ENCODE data around the gene MECR. TPM values are rescaled to one million over a fixed set of nuclear protein-coding genes. Genes with fewer than 3 reads are reported as not detected.

MECR gene
- total RNA-seq, 5 donors from 2014 or later (not counting 1 experiment from before 2014, with no cell fraction given): 9.5 to 17.8 (median 17.3) TPM

GRCh38 chr1:29256979-29257804 lies 26.5 kb upstream of the MECR start:
- Mint-ChIP-seq H3K27ac (no peak overlapping the region), H3K4me1 (peaks cover 5 to 11% (median 6%) of the 10 kb centered on the region in 3 donors), H3K27me3 (peaks cover 28 to 44% of the 10 kb centered on the region in 2 donors), H3K4me3 (no peak overlapping the region), H3K9me3 (no peaks in the 10 kb centered on the region), H3K36me3 (no peaks in the 10 kb centered on the region)
- ChIA-PET CTCF (no interaction called here), POLR2A (no interaction called here)
- peaks cover 3 to 51% of the 10 kb centered on the region in 2 experiments for H3K27me3 ChIP-seq (replicated peaks in 1 of 2; ENCODE audit: control insufficient read depth in 2 of 2, extremely low read depth in 1 of 2, insufficient read depth in 2 of 2, low read length in 1 of 2)
- no peaks in the 10 kb centered on the region for H3K36me3 ChIP-seq (ENCODE audit: control insufficient read depth in 2 of 2, extremely low read depth in 1 of 2, insufficient read depth in 1 of 2, low read length in 1 of 2)
- DNase-seq (no peak), ATAC-seq (replicated peaks in 1 of 4) (no peak)
- H3K9me3 ChIP-seq: no peaks in the 10 kb centered on the region
- no peak overlapping the region for H3K4me3 ChIP-seq (ENCODE audit: control insufficient read depth in 1 of 2, extremely low read depth in 1 of 2, low read length in 1 of 2)
- 67% methylated on average over 7 of the region's 11 CpGs for WGBS (ENCODE audit: insufficient coverage)
- H3K27ac ChIP-seq (ENCODE audit: low read length): no peak overlapping the region
- H3K4me1 ChIP-seq (ENCODE audit: control insufficient read depth in 1 of 2, extremely low read depth in 1 of 2, insufficient read depth in 2 of 2, low read length in 2 of 2): peaks cover 0 to 16% of the 10 kb centered on the region in 2 experiments

- POLR2A ChIA-PET: no interaction called here
These were observed 25.7 kb upstream of the MECR start for GRCh38 chr1:29256394-29256793.

GRCh38 chr1:29255134-29255666 lies 24.5 kb upstream of the MECR start:
- CTCF ChIA-PET: no interaction called here
- Histone ChIP-seq H3K27me3 (replicated peaks in 1 of 2; ENCODE audit: control insufficient read depth in 2 of 2, extremely low read depth in 1 of 2, insufficient read depth in 2 of 2, low read length in 1 of 2) (peaks cover 0 to 52% of the 10 kb centered on the region in 2 experiments), H3K4me3 (ENCODE audit: control insufficient read depth in 1 of 2, extremely low read depth in 1 of 2, low read length in 1 of 2) (no peak overlapping the region), H3K36me3 (ENCODE audit: control insufficient read depth in 2 of 2, extremely low read depth in 1 of 2, insufficient read depth in 1 of 2, low read length in 1 of 2) (no peaks in the 10 kb centered on the region), H3K27ac (ENCODE audit: low read length) (no peak overlapping the region), H3K4me1 (ENCODE audit: control insufficient read depth in 1 of 2, extremely low read depth in 1 of 2, insufficient read depth in 2 of 2, low read length in 2 of 2) (peaks cover 0 to 12% of the 10 kb centered on the region in 2 experiments), H3K9me3 (no peaks in the 10 kb centered on the region)
- DNase-seq (no peak), ATAC-seq (replicated peaks in 1 of 4) (no peak)
- POLR2A ChIA-PET: no interaction called here
- WGBS (ENCODE audit: insufficient coverage): 77% methylated on average over 10 of the region's 10 CpGs
- peaks cover 2 to 4% (median 2%) of the 10 kb centered on the region in 3 donors for H3K4me1 Mint-ChIP-seq
- peaks cover 12 to 26% of the 10 kb centered on the region in 2 donors for H3K27me3 Mint-ChIP-seq
- no peak overlapping the region for H3K4me3 Mint-ChIP-seq
- H3K9me3 Mint-ChIP-seq: no peaks in the 10 kb centered on the region
- H3K27ac Mint-ChIP-seq: no peak overlapping the region
- H3K36me3 Mint-ChIP-seq: no peaks in the 10 kb centered on the region

More at GRCh38 chr1:29256394-29256793, 25.7 kb upstream of the MECR start:
- no peak overlapping the region for H3K4me3 Mint-ChIP-seq
- no peak overlapping the region for H3K27ac Mint-ChIP-seq
- WGBS (ENCODE audit: insufficient coverage): 80% methylated on average over 2 of the region's 5 CpGs
- H3K27me3 Mint-ChIP-seq: peaks cover 24 to 36% of the 10 kb centered on the region in 2 donors
- no peak for DNase-seq
- peaks cover 5 to 11% (median 6%) of the 10 kb centered on the region in 3 donors for H3K4me1 Mint-ChIP-seq
- Histone ChIP-seq H3K36me3 (ENCODE audit: control insufficient read depth in 2 of 2, extremely low read depth in 1 of 2, insufficient read depth in 1 of 2, low read length in 1 of 2) (no peaks in the 10 kb centered on the region), H3K27me3 (replicated peaks in 1 of 2; ENCODE audit: control insufficient read depth in 2 of 2, extremely low read depth in 1 of 2, insufficient read depth in 2 of 2, low read length in 1 of 2) (peaks cover 3 to 52% of the 10 kb centered on the region in 2 experiments), H3K27ac (ENCODE audit: low read length) (no peak overlapping the region), H3K4me1 (ENCODE audit: control insufficient read depth in 1 of 2, extremely low read depth in 1 of 2, insufficient read depth in 2 of 2, low read length in 2 of 2) (peaks cover 0 to 16% of the 10 kb centered on the region in 2 experiments), H3K9me3 (no peaks in the 10 kb centered on the region), H3K4me3 (ENCODE audit: control insufficient read depth in 1 of 2, extremely low read depth in 1 of 2, low read length in 1 of 2) (no peak overlapping the region)
- no peaks in the 10 kb centered on the region for H3K36me3 Mint-ChIP-seq
- CTCF ChIA-PET: no interaction called here
- no peaks in the 10 kb centered on the region for H3K9me3 Mint-ChIP-seq
- no peak for ATAC-seq (replicated peaks in 1 of 4)

GRCh38 chr1:29254346-29254745 lies 23.6 kb upstream of the MECR start:
- POLR2A ChIA-PET: no interaction called here
- Mint-ChIP-seq H3K9me3 (no peaks in the 10 kb centered on the region), H3K4me1 (no peaks in the 10 kb centered on the region), H3K36me3 (no peaks in the 10 kb centered on the region), H3K27me3 (peaks cover 17 to 29% of the 10 kb centered on the region in 2 donors), H3K4me3 (no peak overlapping the region), H3K27ac (no peak overlapping the region)
- H3K27ac ChIP-seq (ENCODE audit: low read length): no peak overlapping the region
- H3K27me3 ChIP-seq (replicated peaks in 1 of 2; ENCODE audit: control insufficient read depth in 2 of 2, extremely low read depth in 1 of 2, insufficient read depth in 2 of 2, low read length in 1 of 2): peaks cover 0 to 50% of the 10 kb centered on the region in 2 experiments
- CTCF ChIA-PET: no interaction called here
- WGBS (ENCODE audit: insufficient coverage): 93% methylated on average over 7 of the region's 7 CpGs
- no peak overlapping the region for H3K4me3 ChIP-seq (ENCODE audit: control insufficient read depth in 1 of 2, extremely low read depth in 1 of 2, low read length in 1 of 2)
- no peaks in the 10 kb centered on the region for H3K36me3 ChIP-seq (ENCODE audit: control insufficient read depth in 2 of 2, extremely low read depth in 1 of 2, insufficient read depth in 1 of 2, low read length in 1 of 2)
- no peak for DNase-seq
- H3K9me3 ChIP-seq: no peaks in the 10 kb centered on the region
- ATAC-seq (replicated peaks in 1 of 4): no peak
- peaks cover 0 to 5% of the 10 kb centered on the region in 2 experiments for H3K4me1 ChIP-seq (ENCODE audit: control insufficient read depth in 1 of 2, extremely low read depth in 1 of 2, insufficient read depth in 2 of 2, low read length in 2 of 2)

GRCh38 chr1:29253180-29253579 lies 22.4 kb upstream of the MECR start:
- H3K4me1 Mint-ChIP-seq: no peaks in the 10 kb centered on the region
- Histone ChIP-seq H3K27ac (ENCODE audit: low read length) (no peak overlapping the region), H3K36me3 (ENCODE audit: control insufficient read depth in 2 of 2, extremely low read depth in 1 of 2, insufficient read depth in 1 of 2, low read length in 1 of 2) (no peaks in the 10 kb centered on the region), H3K9me3 (no peaks in the 10 kb centered on the region), H3K4me1 (ENCODE audit: control insufficient read depth in 1 of 2, extremely low read depth in 1 of 2, insufficient read depth in 2 of 2, low read length in 2 of 2) (no peaks in the 10 kb centered on the region), H3K4me3 (ENCODE audit: control insufficient read depth in 1 of 2, extremely low read depth in 1 of 2, low read length in 1 of 2) (no peak overlapping the region), H3K27me3 (replicated peaks in 1 of 2; ENCODE audit: control insufficient read depth in 2 of 2, extremely low read depth in 1 of 2, insufficient read depth in 2 of 2, low read length in 1 of 2) (peaks cover 0 to 49% of the 10 kb centered on the region in 2 experiments)
- H3K9me3 Mint-ChIP-seq: no peaks in the 10 kb centered on the region
- ChIA-PET CTCF (no interaction called here), POLR2A (no interaction called here)
- ATAC-seq (replicated peaks in 1 of 4): no peak
- H3K4me3 Mint-ChIP-seq: no peak overlapping the region
- peaks cover 13 to 25% of the 10 kb centered on the region in 2 donors for H3K27me3 Mint-ChIP-seq
- H3K36me3 Mint-ChIP-seq: no peaks in the 10 kb centered on the region
- no peak overlapping the region for H3K27ac Mint-ChIP-seq
- no peak for DNase-seq
- 100% methylated on average over 2 of the region's 3 CpGs for WGBS (ENCODE audit: insufficient coverage)

- H3K27ac ChIP-seq (ENCODE audit: low read length): no peak overlapping the region
- H3K9me3 ChIP-seq: no peaks in the 10 kb centered on the region
- Mint-ChIP-seq H3K36me3 (no peaks in the 10 kb centered on the region), H3K27me3 (peaks cover 21 to 26% of the 10 kb centered on the region in 2 donors), H3K4me3 (no peak overlapping the region), H3K4me1 (no peaks in the 10 kb centered on the region), H3K9me3 (no peaks in the 10 kb centered on the region), H3K27ac (no peak overlapping the region)
- no peaks in the 10 kb centered on the region for H3K36me3 ChIP-seq (ENCODE audit: control insufficient read depth in 2 of 2, extremely low read depth in 1 of 2, insufficient read depth in 1 of 2, low read length in 1 of 2)
- peaks cover 0 to 48% of the 10 kb centered on the region in 2 experiments for H3K27me3 ChIP-seq (replicated peaks in 1 of 2; ENCODE audit: control insufficient read depth in 2 of 2, extremely low read depth in 1 of 2, insufficient read depth in 2 of 2, low read length in 1 of 2)
- ChIA-PET POLR2A (no interaction called here), CTCF (no interaction called here)
- DNase-seq (no peak), ATAC-seq (replicated peaks in 1 of 4) (no peak)
- 77% methylated on average over 8 of the region's 8 CpGs for WGBS (ENCODE audit: insufficient coverage)
- no peaks in the 10 kb centered on the region for H3K4me1 ChIP-seq (ENCODE audit: control insufficient read depth in 1 of 2, extremely low read depth in 1 of 2, insufficient read depth in 2 of 2, low read length in 2 of 2)
- no peak overlapping the region for H3K4me3 ChIP-seq (ENCODE audit: control insufficient read depth in 1 of 2, extremely low read depth in 1 of 2, low read length in 1 of 2)
These were observed 20.7 kb upstream of the MECR start for GRCh38 chr1:29251164-29252124.

All from T-cell (primary cell).